Uterus (tissue), 2 donors: ENCODE measurements around the gene COG7.

Source experiments
- CTCF ChIP-seq, 4 experiments: fragments of 200-600 bp in 2 of 4; fragments of 450-650 bp in 2 of 4; sonication (generic) in 2 of 4; IDR thresholded peaks; one replicate each; pipeline ENCODE4 v1.5.1; 2016 to 2019; ENCODE audit warnings: antibody characterized with exemption in 4 of 4, mild to moderate bottlenecking in 2 of 4, moderate library complexity in 1 of 4
- POLR2A ChIP-seq, 2 donors: fragments of 450-650 bp; IDR thresholded peaks; one replicate each; pipeline ENCODE4 v1.6.1; 2016; ENCODE audit warnings: antibody characterized with exemption in 2 of 2, mild to moderate bottlenecking in 1 of 2, moderate library complexity in 1 of 2

- TF ChIP-seq CTCF (IDR thresholded peaks at IDR 0.05) (no peak), POLR2A (IDR thresholded peaks at IDR 0.05) (no peak)
These were observed 44.0 kb upstream of the COG7 start for GRCh38 chr16:23496821-23497542.
